Fibroblast of pulmonary artery (primary cell): ENCODE data around the gene EIF4G1.
A peak's percentile ranks its signal among the peaks of the same experiment; 100 is the strongest.

Source experiments
- DNase-seq: peaks from one replicate; pipeline ENCODE4 v3.0.0-alpha.2; 2010; ENCODE audit warnings: low read depth
- H3K4me3 ChIP-seq: replicated peaks from 2 replicates; pipeline ENCODE4 v1.5.1; 2011; ENCODE audit warnings: low read depth, mild to moderate bottlenecking, control low read depth, low read length, moderate library complexity
- TF ChIP-seq, protein P1 (sequence below): IDR thresholded peaks from 2 replicates; pipeline ENCODE4 v1.5.1; 2011; ENCODE audit warnings: mild to moderate bottlenecking, control low read depth, low read length, inconsistent platforms; ENCODE audit errors: missing control alignments

Gene EIF4G1

DNA sequence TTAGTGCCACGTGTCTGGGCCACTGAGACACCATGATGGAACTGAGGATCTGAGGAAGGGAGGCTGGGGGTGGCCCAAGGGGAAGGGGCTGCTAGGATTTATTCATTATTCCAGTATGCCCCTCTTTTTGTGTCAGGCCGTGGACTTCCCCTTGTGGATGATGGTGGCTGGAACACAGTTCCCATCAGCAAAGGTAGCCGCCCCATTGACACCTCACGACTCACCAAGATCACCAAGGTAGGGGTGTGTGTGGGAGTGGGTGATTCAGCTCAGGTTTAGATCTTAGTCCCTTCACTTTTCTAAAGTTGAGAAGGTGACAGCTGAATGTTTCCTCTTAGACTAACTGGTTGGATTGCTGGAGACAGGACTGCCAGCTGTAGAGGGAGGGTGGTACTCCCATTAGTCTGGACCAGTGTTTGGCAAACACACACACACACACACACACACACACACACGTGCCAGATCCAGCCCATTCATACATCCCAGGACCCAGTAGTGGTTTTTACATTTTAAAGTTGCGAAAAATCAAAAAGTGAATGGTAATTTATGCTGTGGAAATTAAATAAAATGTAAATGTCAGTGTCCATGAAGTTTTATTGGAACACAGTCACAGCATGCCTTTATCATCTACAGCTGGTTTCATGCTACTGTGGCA is 11.4 kb downstream of the EIF4G1 start:
- H3K4me3 ChIP-seq = no peak overlapping the region
- TF ChIP-seq, protein P1, sequence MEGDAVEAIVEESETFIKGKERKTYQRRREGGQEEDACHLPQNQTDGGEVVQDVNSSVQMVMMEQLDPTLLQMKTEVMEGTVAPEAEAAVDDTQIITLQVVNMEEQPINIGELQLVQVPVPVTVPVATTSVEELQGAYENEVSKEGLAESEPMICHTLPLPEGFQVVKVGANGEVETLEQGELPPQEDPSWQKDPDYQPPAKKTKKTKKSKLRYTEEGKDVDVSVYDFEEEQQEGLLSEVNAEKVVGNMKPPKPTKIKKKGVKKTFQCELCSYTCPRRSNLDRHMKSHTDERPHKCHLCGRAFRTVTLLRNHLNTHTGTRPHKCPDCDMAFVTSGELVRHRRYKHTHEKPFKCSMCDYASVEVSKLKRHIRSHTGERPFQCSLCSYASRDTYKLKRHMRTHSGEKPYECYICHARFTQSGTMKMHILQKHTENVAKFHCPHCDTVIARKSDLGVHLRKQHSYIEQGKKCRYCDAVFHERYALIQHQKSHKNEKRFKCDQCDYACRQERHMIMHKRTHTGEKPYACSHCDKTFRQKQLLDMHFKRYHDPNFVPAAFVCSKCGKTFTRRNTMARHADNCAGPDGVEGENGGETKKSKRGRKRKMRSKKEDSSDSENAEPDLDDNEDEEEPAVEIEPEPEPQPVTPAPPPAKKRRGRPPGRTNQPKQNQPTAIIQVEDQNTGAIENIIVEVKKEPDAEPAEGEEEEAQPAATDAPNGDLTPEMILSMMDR = no peak
- DNase-seq = no peak

DNA sequence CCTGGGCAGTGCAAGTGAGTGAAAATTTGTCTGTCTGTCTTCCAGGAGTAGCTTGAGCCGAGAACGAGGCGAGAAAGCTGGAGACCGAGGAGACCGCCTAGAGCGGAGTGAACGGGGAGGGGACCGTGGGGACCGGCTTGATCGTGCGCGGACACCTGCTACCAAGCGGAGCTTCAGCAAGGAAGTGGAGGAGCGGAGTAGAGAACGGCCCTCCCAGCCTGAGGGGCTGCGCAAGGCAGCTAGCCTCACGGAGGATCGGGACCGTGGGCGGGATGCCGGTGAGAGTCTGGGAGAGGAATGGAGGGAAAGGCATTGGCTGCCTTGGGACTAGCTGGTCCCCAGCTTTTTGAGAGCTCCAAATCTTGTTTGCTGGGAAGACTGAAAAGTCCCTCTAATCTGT is 12.8 kb downstream of the EIF4G1 start:
- TF ChIP-seq, protein P1 = no peak
- H3K4me3 ChIP-seq = no peak overlapping the region
- no peak for DNase-seq

DNA sequence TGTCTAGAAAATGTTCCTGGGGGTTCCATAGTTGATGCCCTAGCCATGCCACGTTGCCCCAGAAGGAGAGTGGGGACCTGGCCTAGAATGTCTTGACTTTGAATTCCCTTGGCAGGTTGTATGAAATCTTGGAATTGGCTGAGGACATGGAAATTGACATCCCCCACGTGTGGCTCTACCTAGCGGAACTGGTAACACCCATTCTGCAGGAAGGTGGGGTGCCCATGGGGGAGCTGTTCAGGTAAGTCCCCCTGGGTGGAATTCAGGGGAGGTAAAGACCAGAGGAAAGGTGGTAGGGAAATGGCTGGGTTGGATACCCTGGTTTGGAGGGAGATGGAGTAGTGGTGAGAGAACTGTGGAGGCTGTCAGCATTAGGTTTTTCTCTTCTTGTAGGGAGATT is 14.1 kb downstream of the EIF4G1 start:
- TF ChIP-seq, protein P1 = no peak
- DNase-seq = no peak
- H3K4me3 ChIP-seq = no peak overlapping the region

DNA sequence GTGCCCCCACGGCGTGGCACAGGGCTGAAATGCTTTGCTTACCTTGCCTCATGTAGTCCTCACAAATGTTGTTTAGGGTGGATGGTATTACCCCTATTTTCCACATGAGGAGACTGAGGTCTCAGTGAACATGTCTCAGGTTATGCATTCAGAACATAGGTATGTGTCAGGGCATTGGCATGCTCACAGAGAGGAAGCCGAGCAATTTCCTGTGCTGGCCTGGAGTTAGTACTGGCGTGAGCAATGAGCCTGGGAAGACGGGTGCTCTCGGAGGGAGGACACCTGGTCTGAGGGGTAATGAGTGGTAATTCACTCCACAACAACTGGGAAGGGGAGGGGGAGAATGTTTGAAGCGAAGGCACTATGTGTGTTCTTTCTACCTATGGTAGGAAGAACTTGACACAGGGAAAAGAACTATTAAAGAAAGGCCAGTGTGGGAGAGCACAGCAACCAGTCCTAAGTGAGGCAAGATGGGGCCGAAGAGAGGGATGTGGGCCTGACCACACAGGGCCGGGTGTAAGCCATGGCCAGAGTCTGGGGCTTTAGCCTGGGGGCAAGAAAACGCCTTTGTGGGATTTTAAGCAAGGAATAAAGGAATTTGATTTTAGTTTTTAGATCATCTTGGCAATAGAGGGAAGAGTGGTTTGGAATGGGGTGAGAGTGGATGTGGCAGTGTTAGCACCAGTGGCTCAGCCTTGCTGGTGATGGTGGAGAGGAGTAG is 18.1 kb downstream of the EIF4G1 start:
- H3K4me3 ChIP-seq = no peak overlapping the region
- DNase-seq = peak; percentile 94
- TF ChIP-seq, protein P1 = no peak

DNA sequence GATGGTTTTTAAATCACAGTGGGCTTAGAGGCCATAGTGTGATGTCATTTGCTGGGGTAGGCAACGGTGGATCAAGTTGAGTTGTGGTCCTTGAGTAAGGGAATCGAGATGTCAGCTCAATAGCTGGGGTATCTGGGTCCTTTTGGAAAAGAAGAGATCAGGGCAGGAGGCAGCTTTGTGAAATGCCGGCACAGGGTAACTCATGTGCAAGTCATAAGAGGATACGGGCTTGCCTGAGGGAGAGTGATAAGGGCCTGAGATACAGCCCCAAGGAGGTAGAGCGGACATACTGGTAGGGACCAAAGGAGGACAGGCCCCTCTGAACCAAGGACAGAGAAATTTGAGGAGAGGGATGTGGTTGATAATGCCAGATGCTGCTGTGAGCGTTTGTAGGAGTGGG is 18.8 kb downstream of the EIF4G1 start:
- no peak overlapping the region for H3K4me3 ChIP-seq
- TF ChIP-seq, protein P1 = no peak
- DNase-seq = no peak

DNA sequence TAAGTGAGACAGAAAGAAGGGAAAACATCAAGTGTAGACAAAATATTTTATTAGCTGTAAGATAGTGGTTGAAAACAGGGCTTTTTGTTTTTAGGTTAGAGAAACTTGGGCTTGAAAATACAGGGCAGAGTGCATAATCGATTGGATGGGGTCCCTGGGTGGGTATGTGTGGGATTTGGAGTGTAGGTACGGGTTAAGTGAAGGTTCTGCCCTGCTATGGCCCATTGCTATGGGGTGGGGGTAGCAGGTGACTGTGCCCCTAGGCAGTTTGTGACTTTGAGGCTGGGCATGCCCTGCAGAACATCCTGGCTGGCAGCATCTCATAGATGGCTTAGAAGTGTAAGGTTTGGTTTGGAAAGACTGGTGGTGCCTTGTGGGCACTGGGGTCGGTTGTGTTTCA is 19.3 kb downstream of the EIF4G1 start:
- TF ChIP-seq, protein P1 = no peak
- DNase-seq = no peak
- no peak overlapping the region for H3K4me3 ChIP-seq
